ENCODE results near the gene DDAH1. TPM values are rescaled to one million over a fixed set of nuclear protein-coding genes. Genes with fewer than 3 reads are reported as not detected.
A peak's percentile ranks its signal among the peaks of the same experiment; 100 is the strongest.

The DDAH1 gene
- total and polyA plus RNA-seq, 2 experiments from 2014 or later, result 9.1 to 15.5 TPM

- Histone ChIP-seq H3K4me1 (ENCODE audit: low read depth) (no peaks in the 10 kb centered on the region), H3K4me3 (no peak overlapping the region), H3K27ac (no peak overlapping the region), H3K36me3 (no peaks in the 10 kb centered on the region), H3K9me3 (ENCODE audit: low read depth) (no peaks in the 10 kb centered on the region), H3K27me3 (peaks cover 38% of the 10 kb centered on the region)
- no peak for TF ChIP-seq CTCF (IDR thresholded peaks at IDR 0.05; ENCODE audit: low read depth, low read length)
- no peak for DNase-seq (ENCODE audit: low read depth in 1 of 2, low spot score in 1 of 2)
These were observed 3.1 kb upstream of the DDAH1 start for GRCh38 chr1:85467929-85468540.

GRCh38 chr1:85467036-85467435 lies 2.1 kb upstream of the DDAH1 start:
- no peak for DNase-seq (ENCODE audit: low read depth in 1 of 2, low spot score in 1 of 2)
- Histone ChIP-seq H3K4me3 (no peak overlapping the region), H3K36me3 (no peaks in the 10 kb centered on the region), H3K27me3 (peaks cover 47% of the 10 kb centered on the region), H3K4me1 (ENCODE audit: low read depth) (no peaks in the 10 kb centered on the region), H3K9me3 (ENCODE audit: low read depth) (no peaks in the 10 kb centered on the region), H3K27ac (no peak overlapping the region)
- no peak for TF ChIP-seq CTCF (IDR thresholded peaks at IDR 0.05; ENCODE audit: low read depth, low read length)

GRCh38 chr1:85465786-85466134 lies 801 bp upstream of the DDAH1 start:
- H3K4me1 ChIP-seq (ENCODE audit: low read depth), result no peaks in the 10 kb centered on the region
- H3K4me3 ChIP-seq, result no peak overlapping the region
- no peaks in the 10 kb centered on the region for H3K9me3 ChIP-seq (ENCODE audit: low read depth)
- no peak overlapping the region for H3K27ac ChIP-seq
- H3K27me3 ChIP-seq, result peaks cover 47% of the 10 kb centered on the region
- TF ChIP-seq CTCF (IDR thresholded peaks at IDR 0.05; ENCODE audit: low read depth, low read length), result no peak
- no peaks in the 10 kb centered on the region for H3K36me3 ChIP-seq
- no peak for DNase-seq (ENCODE audit: low read depth in 1 of 2, low spot score in 1 of 2)

GRCh38 chr1:85464497-85465098 lies 361 bp downstream of the DDAH1 start:
- Histone ChIP-seq H3K27me3 (peaks cover 54% of the 10 kb centered on the region), H3K36me3 (no peaks in the 10 kb centered on the region), H3K9me3 (ENCODE audit: low read depth) (no peaks in the 10 kb centered on the region), H3K4me3 (peak overlapping the region; percentile 77), H3K27ac (no peak overlapping the region), H3K4me1 (ENCODE audit: low read depth) (no peaks in the 10 kb centered on the region)
- DNase-seq (ENCODE audit: low read depth in 1 of 2, low spot score in 1 of 2), result peak in 1 of 2 donors; percentile 75
- no peak for TF ChIP-seq CTCF (IDR thresholded peaks at IDR 0.05; ENCODE audit: low read depth, low read length)

GRCh38 chr1:85463731-85464496 lies 1.0 kb downstream of the DDAH1 start:
- Histone ChIP-seq H3K27me3 (peaks cover 49% of the 10 kb centered on the region), H3K9me3 (ENCODE audit: low read depth) (no peaks in the 10 kb centered on the region), H3K36me3 (no peaks in the 10 kb centered on the region), H3K27ac (no peak overlapping the region), H3K4me1 (ENCODE audit: low read depth) (no peaks in the 10 kb centered on the region), H3K4me3 (peak overlapping the region; percentile 77)
- TF ChIP-seq CTCF (IDR thresholded peaks at IDR 0.05; ENCODE audit: low read depth, low read length), result no peak
- DNase-seq (ENCODE audit: low read depth in 1 of 2, low spot score in 1 of 2), result peak in 1 of 2 donors; percentile 33

Data from cardiac muscle cell (in vitro differentiated cells and primary cell).